ENCODE measurements around the gene ABCA9. TPM values are rescaled to one million over a fixed set of nuclear protein-coding genes. Genes with fewer than 3 reads are reported as not detected.

ABCA9 gene
- total and polyA plus RNA-seq, 12 donors = 1.7 to 14.8 (median 5.2) TPM

DNA sequence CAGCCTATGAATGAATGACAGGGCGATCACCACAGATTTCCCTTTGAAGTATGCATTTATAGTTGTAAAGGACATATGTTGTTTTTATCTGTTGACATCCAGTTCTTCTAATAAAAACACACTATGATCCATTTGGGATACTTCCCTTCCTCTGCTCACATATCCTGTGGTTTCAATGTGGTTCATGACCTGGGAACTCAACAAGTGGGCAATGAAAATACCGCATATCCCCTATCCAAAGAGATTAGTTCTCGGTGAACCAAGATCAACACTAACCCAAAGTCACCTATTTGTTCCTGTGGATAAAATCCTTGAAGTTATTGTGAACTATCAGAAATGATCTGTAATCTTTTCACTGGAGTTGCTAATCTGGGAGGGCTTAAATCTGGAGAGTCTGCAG lies 121.5 kb downstream of the ABCA9 start:
- no peak overlapping the region for H3K27ac ChIP-seq
- H3K36me3 ChIP-seq (replicated peaks in 1 of 2) = peaks cover 0 to 4% of the 10 kb centered on the region in 2 donors
- TF ChIP-seq POLR2A (IDR thresholded peaks at IDR 0.05) = no peak
- TF ChIP-seq, protein P1, sequence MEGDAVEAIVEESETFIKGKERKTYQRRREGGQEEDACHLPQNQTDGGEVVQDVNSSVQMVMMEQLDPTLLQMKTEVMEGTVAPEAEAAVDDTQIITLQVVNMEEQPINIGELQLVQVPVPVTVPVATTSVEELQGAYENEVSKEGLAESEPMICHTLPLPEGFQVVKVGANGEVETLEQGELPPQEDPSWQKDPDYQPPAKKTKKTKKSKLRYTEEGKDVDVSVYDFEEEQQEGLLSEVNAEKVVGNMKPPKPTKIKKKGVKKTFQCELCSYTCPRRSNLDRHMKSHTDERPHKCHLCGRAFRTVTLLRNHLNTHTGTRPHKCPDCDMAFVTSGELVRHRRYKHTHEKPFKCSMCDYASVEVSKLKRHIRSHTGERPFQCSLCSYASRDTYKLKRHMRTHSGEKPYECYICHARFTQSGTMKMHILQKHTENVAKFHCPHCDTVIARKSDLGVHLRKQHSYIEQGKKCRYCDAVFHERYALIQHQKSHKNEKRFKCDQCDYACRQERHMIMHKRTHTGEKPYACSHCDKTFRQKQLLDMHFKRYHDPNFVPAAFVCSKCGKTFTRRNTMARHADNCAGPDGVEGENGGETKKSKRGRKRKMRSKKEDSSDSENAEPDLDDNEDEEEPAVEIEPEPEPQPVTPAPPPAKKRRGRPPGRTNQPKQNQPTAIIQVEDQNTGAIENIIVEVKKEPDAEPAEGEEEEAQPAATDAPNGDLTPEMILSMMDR (IDR thresholded peaks at IDR 0.05) = no peak
- no peaks in the 10 kb centered on the region for H3K4me1 ChIP-seq (replicated peaks in 1 of 2)
- intact Hi-C loops (cut with DNase I) = no loop called here
- H3K27me3 ChIP-seq = no peaks in the 10 kb centered on the region
- no peak for DNase-seq
- H3K9me3 ChIP-seq (replicated peaks in 1 of 3) = no peaks in the 10 kb centered on the region
- WGBS, 4 donors = 58 to 76% (median 71%) methylated on average over 3 of the region's 3 CpGs
- no peak overlapping the region for H3K4me3 ChIP-seq

- 84 to 89% (median 86%) methylated on average over 8 of the region's 8 CpGs for WGBS, 4 donors
Measured at GRCh38 chr17:68937890-68938514, 122.7 kb downstream of the ABCA9 start.

DNA sequence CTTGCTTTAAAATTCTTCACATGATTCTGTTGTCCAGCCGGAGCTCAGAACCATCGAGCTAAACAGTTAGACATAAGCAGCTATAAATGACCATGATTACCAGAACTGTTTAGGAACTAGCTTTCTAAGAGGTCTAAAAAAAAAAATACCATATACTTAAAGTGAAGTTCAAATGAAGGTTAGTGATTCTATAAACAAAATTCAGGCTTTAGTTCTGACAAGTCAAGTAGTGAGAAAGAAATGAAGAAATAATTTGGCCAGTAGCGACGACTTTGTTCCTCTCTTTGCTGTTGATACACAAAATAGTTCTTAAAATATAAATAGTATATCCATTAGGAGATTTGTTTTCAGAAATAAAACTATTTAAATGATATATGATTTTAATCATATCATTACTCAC lies 133.2 kb downstream of the ABCA9 start:
- Histone ChIP-seq H3K36me3 (replicated peaks in 1 of 2) (peaks cover 0 to 8% of the 10 kb centered on the region in 2 donors), H3K4me1 (replicated peaks in 1 of 2) (peaks cover under 1 to 11% of the 10 kb centered on the region in 2 donors), H3K9me3 (replicated peaks in 1 of 3) (no peaks in the 10 kb centered on the region), H3K27ac (no peak overlapping the region), H3K27me3 (no peaks in the 10 kb centered on the region), H3K4me3 (no peak overlapping the region)
- TF ChIP-seq, protein P1 (IDR thresholded peaks at IDR 0.05) = no peak
- no peak for TF ChIP-seq POLR2A (IDR thresholded peaks at IDR 0.05)
- intact Hi-C loops (cut with DNase I) = no loop called here
- no peak for DNase-seq
- WGBS, 4 donors = 77 to 83% (median 80%) methylated on average over 4 of the region's 4 CpGs

More at GRCh38 chr17:68937890-68938514, 122.7 kb downstream of the ABCA9 start:
- Histone ChIP-seq H3K27ac (no peak overlapping the region), H3K4me3 (no peak overlapping the region), H3K9me3 (replicated peaks in 1 of 3) (no peaks in the 10 kb centered on the region), H3K36me3 (replicated peaks in 1 of 2) (peaks cover 0 to 4% of the 10 kb centered on the region in 2 donors), H3K4me1 (replicated peaks in 1 of 2) (peaks cover 0 to 4% of the 10 kb centered on the region in 2 donors), H3K27me3 (no peaks in the 10 kb centered on the region)
- intact Hi-C loops (cut with DNase I) = no loop called here
- no peak for DNase-seq
- no peak for TF ChIP-seq POLR2A (IDR thresholded peaks at IDR 0.05)
- TF ChIP-seq, protein P1 (IDR thresholded peaks at IDR 0.05) = no peak

DNA sequence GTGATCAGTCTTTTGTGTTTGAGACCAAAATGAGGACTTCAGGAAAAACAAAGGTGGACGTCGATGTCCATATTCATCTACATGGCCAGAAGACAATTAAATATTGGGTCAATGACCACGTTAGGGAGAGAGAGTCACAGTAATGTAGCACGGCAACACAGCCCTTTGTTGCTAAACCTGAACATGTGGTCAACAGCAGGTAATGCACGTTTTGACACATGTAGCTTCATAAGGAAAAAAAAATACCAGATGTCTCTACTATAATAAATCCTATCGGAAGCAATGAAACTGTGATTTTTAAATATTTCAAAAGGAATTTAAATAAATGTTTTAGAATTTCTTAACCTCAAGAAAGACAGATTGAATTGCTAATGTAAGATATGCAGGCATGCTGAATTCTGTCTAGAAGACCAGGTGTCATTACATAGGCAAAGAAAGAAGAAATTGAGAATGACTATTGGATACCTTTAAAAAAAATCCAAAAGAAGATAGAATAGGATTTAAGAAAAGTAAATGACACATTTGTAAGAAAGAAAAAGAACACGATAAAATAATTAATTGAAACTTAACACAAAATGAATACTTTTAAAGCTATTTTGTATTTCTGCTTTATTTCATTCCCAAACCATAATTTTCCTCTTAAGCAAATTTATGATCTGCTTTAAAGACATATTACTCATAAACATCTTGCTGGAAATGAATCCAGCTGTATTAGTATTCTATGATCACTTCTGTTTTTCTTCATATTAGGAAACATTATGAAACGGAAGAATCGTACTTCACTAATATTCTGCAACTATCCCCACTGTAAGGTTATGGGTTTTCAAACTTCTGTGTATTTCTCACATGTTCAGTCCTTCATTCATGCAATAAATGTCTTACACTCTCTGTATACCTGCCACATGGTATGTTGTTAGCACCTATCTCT lies 135.7 kb downstream of the ABCA9 start:
- Histone ChIP-seq H3K4me3 (no peak overlapping the region), H3K36me3 (replicated peaks in 1 of 2) (no peaks in the 10 kb centered on the region), H3K4me1 (replicated peaks in 1 of 2) (peaks cover 14 to 22% of the 10 kb centered on the region in 2 donors), H3K27ac (no peak overlapping the region), H3K27me3 (no peaks in the 10 kb centered on the region), H3K9me3 (replicated peaks in 1 of 3) (no peaks in the 10 kb centered on the region)
- TF ChIP-seq, protein P1 (IDR thresholded peaks at IDR 0.05) = no peak
- no peak for TF ChIP-seq POLR2A (IDR thresholded peaks at IDR 0.05)
- 88 to 92% (median 90%) methylated on average over 9 of the region's 9 CpGs for WGBS, 4 donors
- intact Hi-C loops (cut with DNase I) = no loop called here
- no peak for DNase-seq

Data from adrenal gland (tissue), 12 donors.